Fibroblast of pulmonary artery (primary cell): Measurements from ENCODE around the gene TRIM62.
"Not testable (repeated sequence)": the region's sequence is repeated elsewhere in the genome, so short reads cannot be mapped to it uniquely, and the experiment has no call there.

Experiments
- DNase-seq: peaks from one replicate; pipeline ENCODE4 v3.0.0-alpha.2; 2010; ENCODE audit warnings: low read depth
- H3K4me3 ChIP-seq: replicated peaks from 2 replicates; pipeline ENCODE4 v1.5.1; 2011; ENCODE audit warnings: low read depth, mild to moderate bottlenecking, control low read depth, low read length, moderate library complexity
- CTCF ChIP-seq: IDR thresholded peaks from 2 replicates; pipeline ENCODE4 v1.5.1; 2011; ENCODE audit warnings: mild to moderate bottlenecking, control low read depth, low read length, inconsistent platforms; ENCODE audit errors: missing control alignments

Gene TRIM62

GRCh38 chr1:33128781-33129180, 53.1 kb downstream of the TRIM62 start:
- TF ChIP-seq CTCF: no peak
- DNase-seq: no peak
- no peak overlapping the region for H3K4me3 ChIP-seq

GRCh38 chr1:33127001-33127823, 54.6 kb downstream of the TRIM62 start:
- DNase-seq: peak; percentile 100
- peak; percentile 98 for TF ChIP-seq CTCF
- peak overlapping the region; percentile 97 for H3K4me3 ChIP-seq

GRCh38 chr1:33126411-33127000, 55.3 kb downstream of the TRIM62 start:
- TF ChIP-seq CTCF: no peak
- no peak for DNase-seq
- peak overlapping the region; percentile 97 for H3K4me3 ChIP-seq

DNA sequence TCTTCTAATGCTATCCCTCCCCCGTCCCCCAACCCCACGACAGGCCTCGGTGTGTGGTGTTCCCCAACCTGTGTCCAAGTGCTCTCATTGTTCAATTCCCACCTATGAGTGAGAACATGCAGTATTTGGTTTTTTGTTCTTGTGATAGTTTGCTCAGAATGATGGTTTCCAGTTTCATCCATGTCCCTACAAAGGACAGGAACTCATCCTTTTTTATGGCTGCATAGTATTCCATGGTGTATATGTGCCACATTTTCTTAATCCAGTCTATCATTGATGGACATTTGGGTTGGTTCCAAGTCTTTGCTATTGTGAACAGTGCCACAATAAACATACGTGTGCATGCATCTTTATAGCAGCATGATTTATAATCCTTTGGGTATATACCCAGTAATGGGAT, 57.2 kb downstream of the TRIM62 start:
- not testable (repeated sequence) for DNase-seq

GRCh38 chr1:33123266-33123665, 58.6 kb downstream of the TRIM62 start:
- H3K4me3 ChIP-seq: no peak overlapping the region
- no peak for DNase-seq

More for the DNA sequence above, 57.2 kb downstream of the TRIM62 start:
- H3K4me3 ChIP-seq: not testable (repeated sequence)

DNA sequence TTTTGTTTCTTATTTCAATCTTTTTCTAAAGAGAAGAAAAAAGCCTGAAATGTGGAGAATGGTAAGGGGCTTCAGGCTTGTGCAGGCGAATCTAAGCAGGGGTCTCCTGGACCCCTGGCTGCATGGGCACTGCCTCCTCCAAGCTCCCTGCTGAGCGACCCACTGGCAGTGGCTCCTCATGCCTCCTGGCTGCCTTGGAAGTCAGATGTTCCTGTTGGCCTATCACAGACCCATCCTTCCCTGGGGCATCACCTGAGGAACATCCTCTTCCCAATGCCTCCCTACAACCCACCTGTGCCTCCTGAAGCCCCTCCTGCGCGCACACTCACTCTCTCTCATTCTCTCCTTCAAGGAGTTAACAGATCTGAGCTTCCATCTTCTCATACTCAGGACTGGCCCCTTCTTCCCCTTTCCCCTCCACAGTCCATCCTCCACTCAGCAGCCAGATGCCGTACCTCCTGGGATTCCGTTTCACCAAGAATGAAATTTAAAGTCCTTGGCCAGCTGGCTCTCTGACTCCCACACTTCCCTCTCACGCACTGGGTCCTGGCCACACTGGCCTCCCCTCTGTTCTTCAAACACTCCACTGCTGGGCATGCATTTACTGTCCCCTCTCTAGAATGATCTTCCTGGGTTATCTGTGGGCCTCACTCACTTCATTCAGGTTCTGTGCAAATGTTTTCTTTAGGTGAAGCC, 59.2 kb downstream of the TRIM62 start:
- TF ChIP-seq CTCF: no peak
- DNase-seq: no peak
- H3K4me3 ChIP-seq: no peak overlapping the region

More at GRCh38 chr1:33123266-33123665, 58.6 kb downstream of the TRIM62 start:
- no peak for TF ChIP-seq CTCF

- TF ChIP-seq CTCF: no peak
- DNase-seq: no peak
- H3K4me3 ChIP-seq: no peak overlapping the region
Observed at GRCh38 chr1:33121728-33122127, 60.1 kb downstream of the TRIM62 start.
